Measurements from ENCODE around the gene MMP24. TPM values are rescaled to one million over a fixed set of nuclear protein-coding genes. Genes with fewer than 3 reads are reported as not detected.
"Not testable (repeated sequence)": the region's sequence is repeated elsewhere in the genome, so short reads cannot be mapped to it uniquely, and the experiment has no call there.

The MMP24 gene
- total RNA-seq, 2 experiments from 2014 or later, result not detected

- H3K4me3 ChIP-seq (ENCODE audit: low read length), result no peak overlapping the region
- no peaks in the 10 kb centered on the region for H3K9me3 ChIP-seq (ENCODE audit: control insufficient read depth in 1 of 2, insufficient read depth in 1 of 2, low read length in 2 of 2)
- H3K36me3 Mint-ChIP-seq (ENCODE audit: low read depth), result peaks cover 29% of the 10 kb centered on the region
- H3K4me1 ChIP-seq (ENCODE audit: insufficient read depth, low read length), result peaks cover 6% of the 10 kb centered on the region
- intact Hi-C loops (cut with DNase I, micrococcal nuclease), result no loop called here
- peaks cover 8% of the 10 kb centered on the region for H3K36me3 ChIP-seq (ENCODE audit: insufficient read depth, low read length)
- ATAC-seq (ENCODE audit: poor library complexity) (no peak), DNase-seq (no peak)
- H3K27me3 ChIP-seq (ENCODE audit: control insufficient read depth in 1 of 2, insufficient read depth in 2 of 2, low read length in 2 of 2), result no peaks in the 10 kb centered on the region
- no peak overlapping the region for H3K4me3 Mint-ChIP-seq
- ChIA-PET POLR2A (no interaction called here), CTCF (interaction anchor here (1.5 kb wide), 1 partner anchor 8 kb away, joined by 5 read pairs; no protein-coding TSS in a partner anchor)
- H3K27ac Mint-ChIP-seq, result no peak overlapping the region
- TF ChIP-seq CTCF (IDR thresholded peaks at IDR 0.05), result no peak
- H3K27me3 Mint-ChIP-seq, result no peaks in the 10 kb centered on the region
- peaks cover 14% of the 10 kb centered on the region for H3K4me1 Mint-ChIP-seq (ENCODE audit: low read depth)
- H3K27ac ChIP-seq (ENCODE audit: low read depth in 1 of 2, low read length in 2 of 2), result no peak overlapping the region
- no peaks in the 10 kb centered on the region for H3K9me3 Mint-ChIP-seq
Measured at GRCh38 chr20:35312318-35312717, 85.8 kb downstream of the MMP24 start.

DNA sequence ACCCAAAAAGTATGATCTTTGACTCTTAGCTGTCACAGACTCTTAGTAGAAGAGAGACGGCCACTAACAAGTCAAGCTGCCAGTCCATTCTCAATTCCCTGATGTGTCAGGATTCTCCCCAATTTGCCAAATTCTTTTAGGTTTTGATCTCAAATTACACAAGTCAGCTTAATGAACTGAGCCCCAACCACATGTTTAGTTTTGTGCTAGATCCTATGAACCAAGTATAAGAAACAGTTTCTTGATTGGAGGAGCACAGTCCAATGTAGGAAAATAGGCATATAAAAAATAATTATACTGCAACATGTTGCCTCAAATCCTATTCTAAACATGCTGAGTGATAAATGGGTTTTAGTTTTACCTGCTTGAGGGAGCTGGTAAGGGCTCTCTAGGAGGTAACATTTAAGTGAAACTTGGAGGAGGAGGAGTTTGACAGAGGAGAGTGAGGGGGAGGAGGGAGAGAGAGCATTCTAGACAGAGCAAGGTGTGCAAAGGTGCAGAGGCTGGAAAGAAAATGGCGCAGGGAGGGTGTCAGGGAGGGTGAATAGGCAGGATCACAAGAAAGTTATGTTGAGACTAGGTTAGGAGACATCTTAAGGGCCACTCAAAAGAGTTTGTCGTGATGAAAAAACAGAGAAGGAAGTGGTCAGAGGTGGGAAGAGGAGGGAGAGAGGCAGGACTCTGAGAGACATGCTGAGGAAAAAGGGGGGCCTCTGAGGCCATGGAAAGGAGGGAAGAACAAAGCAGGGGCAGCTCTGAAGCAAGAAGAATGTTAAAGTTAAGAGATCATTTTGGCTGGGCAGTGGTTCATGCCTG is 88.5 kb downstream of the MMP24 start:
- ATAC-seq (ENCODE audit: poor library complexity), result no peak

DNA sequence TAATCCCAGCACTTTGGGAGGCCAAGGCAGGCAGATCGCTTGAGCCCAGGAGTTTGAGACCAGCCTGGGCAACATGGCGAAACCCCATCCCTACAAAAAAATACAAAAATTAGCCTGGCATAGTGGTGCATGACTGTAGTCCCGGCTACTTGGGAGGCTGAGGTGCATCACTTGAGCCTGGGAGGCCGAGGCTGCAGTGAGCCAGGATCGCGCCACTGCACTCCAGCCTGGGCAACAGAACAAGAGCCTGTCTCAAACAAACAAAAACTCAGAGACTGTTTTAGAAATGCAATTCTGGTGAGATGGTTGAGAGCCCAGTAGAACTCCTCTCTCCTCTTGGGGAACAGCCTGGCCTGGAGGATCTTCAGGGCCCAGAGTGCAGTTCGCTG is 89.1 kb downstream of the MMP24 start:
- H3K27me3 ChIP-seq (ENCODE audit: control insufficient read depth in 1 of 2, insufficient read depth in 2 of 2, low read length in 2 of 2); H3K27ac Mint-ChIP-seq; CTCF ChIA-PET; H3K4me3 Mint-ChIP-seq; H3K4me3 ChIP-seq (ENCODE audit: low read length); H3K9me3 Mint-ChIP-seq; intact Hi-C loops (cut with DNase I, micrococcal nuclease); H3K27me3 Mint-ChIP-seq; H3K27ac ChIP-seq (ENCODE audit: low read depth in 1 of 2, low read length in 2 of 2); H3K9me3 ChIP-seq (ENCODE audit: control insufficient read depth in 1 of 2, insufficient read depth in 1 of 2, low read length in 2 of 2); H3K4me1 ChIP-seq (ENCODE audit: insufficient read depth, low read length); DNase-seq; ATAC-seq (ENCODE audit: poor library complexity): not testable (repeated sequence)
- peaks cover 15% of the 10 kb centered on the region for H3K36me3 ChIP-seq (ENCODE audit: insufficient read depth, low read length)
- POLR2A ChIA-PET, result interaction anchor here (0.6 kb wide), 1 partner anchor 40 kb away, joined by 3 read pairs; no protein-coding TSS in a partner anchor
- H3K4me1 Mint-ChIP-seq (ENCODE audit: low read depth), result peaks cover 14% of the 10 kb centered on the region
- H3K36me3 Mint-ChIP-seq (ENCODE audit: low read depth), result peaks cover 21% of the 10 kb centered on the region

More for the DNA sequence above, 88.5 kb downstream of the MMP24 start:
- ChIA-PET CTCF (no interaction called here), POLR2A (interaction anchor here (0.6 kb wide), 1 partner anchor 39 kb away, joined by 3 read pairs; no protein-coding TSS in a partner anchor)
- Mint-ChIP-seq H3K27me3 (no peaks in the 10 kb centered on the region), H3K36me3 (ENCODE audit: low read depth) (peaks cover 24% of the 10 kb centered on the region), H3K9me3 (no peaks in the 10 kb centered on the region), H3K4me3 (no peak overlapping the region), H3K27ac (no peak overlapping the region), H3K4me1 (ENCODE audit: low read depth) (peaks cover 14% of the 10 kb centered on the region)
- peaks cover 14% of the 10 kb centered on the region for H3K36me3 ChIP-seq (ENCODE audit: insufficient read depth, low read length)
- H3K27ac ChIP-seq (ENCODE audit: low read depth in 1 of 2, low read length in 2 of 2), result no peak overlapping the region
- intact Hi-C loops (cut with DNase I, micrococcal nuclease), result no loop called here
- H3K9me3 ChIP-seq (ENCODE audit: control insufficient read depth in 1 of 2, insufficient read depth in 1 of 2, low read length in 2 of 2), result no peaks in the 10 kb centered on the region
- TF ChIP-seq CTCF (IDR thresholded peaks at IDR 0.05), result no peak
- no peaks in the 10 kb centered on the region for H3K27me3 ChIP-seq (ENCODE audit: control insufficient read depth in 1 of 2, insufficient read depth in 2 of 2, low read length in 2 of 2)
- DNase-seq, result no peak
- peaks cover 6% of the 10 kb centered on the region for H3K4me1 ChIP-seq (ENCODE audit: insufficient read depth, low read length)
- no peak overlapping the region for H3K4me3 ChIP-seq (ENCODE audit: low read length)

Measured in CD4-positive, alpha-beta T cell (primary cell).